ENCODE data around the gene TNFRSF14.

TNFRSF14 gene

GRCh38 chr1:2595261-2595811 lies 39.2 kb downstream of the TNFRSF14 start:
- POLR2A ChIA-PET = no interaction called here
- no peak overlapping the region for H3K4me3 ChIP-seq (ENCODE audit: low read depth, low read length)
- TF ChIP-seq CTCF (IDR thresholded peaks at IDR 0.05; ENCODE audit: insufficient read depth, low read length, missing control alignments) = no peak
- CTCF ChIA-PET = no interaction called here
- no peak for DNase-seq (ENCODE audit: low read depth, low spot score)

- ChIA-PET CTCF (no interaction called here), POLR2A (no interaction called here)
- H3K4me3 ChIP-seq (ENCODE audit: low read depth, low read length) = no peak overlapping the region
- no peak for TF ChIP-seq CTCF (IDR thresholded peaks at IDR 0.05; ENCODE audit: insufficient read depth, low read length, missing control alignments)
- no peak for DNase-seq (ENCODE audit: low read depth, low spot score)
These were observed 39.8 kb downstream of the TNFRSF14 start for GRCh38 chr1:2595812-2596529.

- no peak for DNase-seq (ENCODE audit: low read depth, low spot score)
- TF ChIP-seq CTCF (IDR thresholded peaks at IDR 0.05; ENCODE audit: insufficient read depth, low read length, missing control alignments) = no peak
- ChIA-PET CTCF (no interaction called here), POLR2A (no interaction called here)
- H3K4me3 ChIP-seq (ENCODE audit: low read depth, low read length) = no peak overlapping the region
These were observed 40.6 kb downstream of the TNFRSF14 start for GRCh38 chr1:2596530-2597333.

- no peak for TF ChIP-seq CTCF (IDR thresholded peaks at IDR 0.05; ENCODE audit: insufficient read depth, low read length, missing control alignments)
- POLR2A ChIA-PET = no interaction called here
- H3K4me3 ChIP-seq (ENCODE audit: low read depth, low read length) = no peak overlapping the region
- DNase-seq (ENCODE audit: low read depth, low spot score) = no peak
- CTCF ChIA-PET = no interaction called here
These were observed 41.5 kb downstream of the TNFRSF14 start for GRCh38 chr1:2597441-2598328.

- POLR2A ChIA-PET = no interaction called here
- no peak for DNase-seq (ENCODE audit: low read depth, low spot score)
- TF ChIP-seq CTCF (IDR thresholded peaks at IDR 0.05; ENCODE audit: insufficient read depth, low read length, missing control alignments) = no peak
- H3K4me3 ChIP-seq (ENCODE audit: low read depth, low read length) = no peak overlapping the region
- CTCF ChIA-PET = no interaction called here
These were observed 42.3 kb downstream of the TNFRSF14 start for GRCh38 chr1:2598329-2598931.

All from AG04449 (cell line).